Measurements from ENCODE around the gene SH2D4B. TPM values are rescaled to one million over a fixed set of nuclear protein-coding genes. Genes with fewer than 3 reads are reported as not detected.

Gene SH2D4B
- total RNA-seq, 4 donors from 2014 or later, result 0.26 to 0.42 TPM; not detected in 2

GRCh38 chr10:80509403-80510161 is 28.1 kb upstream of the SH2D4B start:
- Histone ChIP-seq H3K27me3 (no peaks in the 10 kb centered on the region), H3K27ac (replicated peaks in 1 of 4) (peak overlapping the region in 2 of 4 donors; percentile 42 to 63), H3K4me1 (peaks cover 30 to 57% (median 32%) of the 10 kb centered on the region in 4 donors), H3K36me3 (peaks cover 22 to 77% (median 64%) of the 10 kb centered on the region in 4 donors), H3K9me3 (no peaks in the 10 kb centered on the region), H3K4me3 (no peak overlapping the region)
- intact Hi-C loops (cut with DNase I), result loop anchor here (5.0 kb wide), 1 partner anchor 127 kb away; no protein-coding TSS in a partner anchor
- no peak for DNase-seq (ENCODE audit: extremely low spot score)
- 72% methylated on average over 12 of the region's 18 CpGs for WGBS
- peak; percentile 33 to 55 for TF ChIP-seq POLR2AphosphoS5 (IDR thresholded peaks at IDR 0.05)
- TF ChIP-seq EP300 (IDR thresholded peaks at IDR 0.05), result no peak
- TF ChIP-seq POLR2A (IDR thresholded peaks at IDR 0.05; ENCODE audit: low read depth), result no peak
- no peak for TF ChIP-seq CTCF (IDR thresholded peaks at IDR 0.05)

GRCh38 chr10:80512031-80512526 is 25.6 kb upstream of the SH2D4B start:
- DNase-seq (ENCODE audit: extremely low spot score), result no peak
- H3K27ac ChIP-seq (replicated peaks in 1 of 4), result no peak overlapping the region
- intact Hi-C loops (cut with DNase I), result no loop called here
- WGBS, result 90% methylated on average over 10 of the region's 10 CpGs
- H3K9me3 ChIP-seq, result no peaks in the 10 kb centered on the region
- TF ChIP-seq EP300 (IDR thresholded peaks at IDR 0.05) (no peak), CTCF (IDR thresholded peaks at IDR 0.05) (no peak), POLR2AphosphoS5 (IDR thresholded peaks at IDR 0.05) (no peak)
- no peaks in the 10 kb centered on the region for H3K27me3 ChIP-seq
- no peak overlapping the region for H3K4me3 ChIP-seq
- peaks cover 14 to 43% (median 18%) of the 10 kb centered on the region in 4 donors for H3K4me1 ChIP-seq
- peaks cover 40 to 98% (median 85%) of the 10 kb centered on the region in 4 donors for H3K36me3 ChIP-seq

GRCh38 chr10:80513106-80513505 is 24.6 kb upstream of the SH2D4B start:
- DNase-seq (ENCODE audit: extremely low spot score), result no peak
- intact Hi-C loops (cut with DNase I), result no loop called here

GRCh38 chr10:80515511-80515910 is 22.2 kb upstream of the SH2D4B start:
- H3K4me1 ChIP-seq, result peaks cover 7 to 33% (median 18%) of the 10 kb centered on the region in 4 donors
- peaks cover 58 to 100% (median 93%) of the 10 kb centered on the region in 4 donors for H3K36me3 ChIP-seq
- TF ChIP-seq POLR2AphosphoS5 (IDR thresholded peaks at IDR 0.05) (no peak), EP300 (IDR thresholded peaks at IDR 0.05) (no peak), CTCF (IDR thresholded peaks at IDR 0.05) (no peak), POLR2A (IDR thresholded peaks at IDR 0.05; ENCODE audit: low read depth) (no peak)
- no peak overlapping the region for H3K27ac ChIP-seq (replicated peaks in 1 of 4)
- WGBS, result 95% methylated on average over 5 of the region's 5 CpGs
- no peaks in the 10 kb centered on the region for H3K9me3 ChIP-seq
- no peaks in the 10 kb centered on the region for H3K27me3 ChIP-seq
- intact Hi-C loops (cut with DNase I), result no loop called here
- H3K4me3 ChIP-seq, result no peak overlapping the region
- no peak for DNase-seq (ENCODE audit: extremely low spot score)

More at GRCh38 chr10:80513106-80513505, 24.6 kb upstream of the SH2D4B start:
- Histone ChIP-seq H3K4me1 (peaks cover 15 to 44% (median 23%) of the 10 kb centered on the region in 4 donors), H3K9me3 (no peaks in the 10 kb centered on the region), H3K27me3 (no peaks in the 10 kb centered on the region), H3K4me3 (no peak overlapping the region), H3K27ac (replicated peaks in 1 of 4) (no peak overlapping the region), H3K36me3 (peaks cover 48 to 99% (median 91%) of the 10 kb centered on the region in 4 donors)
- TF ChIP-seq EP300 (IDR thresholded peaks at IDR 0.05) (no peak), POLR2AphosphoS5 (IDR thresholded peaks at IDR 0.05) (no peak), POLR2A (IDR thresholded peaks at IDR 0.05; ENCODE audit: low read depth) (no peak), CTCF (IDR thresholded peaks at IDR 0.05) (no peak)
- 96% methylated on average over 5 of the region's 6 CpGs for WGBS
